ENCODE measurements around the gene MAN1A1.
A peak's percentile ranks its signal among the peaks of the same experiment; 100 is the strongest.

The MAN1A1 gene

GRCh38 chr6:119152187-119152586 is 197.4 kb downstream of the MAN1A1 start (continued):
- TF ChIP-seq KLF16 (tag by site-specific recombination; IDR thresholded peaks at IDR 0.05) (no peak), ZNF266 (tag by site-specific recombination; IDR thresholded peaks at IDR 0.05; ENCODE audit: low read depth) (no peak), ZNF658 (tag by site-specific recombination; IDR thresholded peaks at IDR 0.05) (no peak), ZNF223 (tag by site-specific recombination; IDR thresholded peaks at IDR 0.05) (no peak), ZNF302 (tag by site-specific recombination; IDR thresholded peaks at IDR 0.05; ENCODE audit: low read depth) (no peak), ZNF692 (tag by site-specific recombination; IDR thresholded peaks at IDR 0.05) (no peak), GLIS1 (tag by site-specific recombination; IDR thresholded peaks at IDR 0.05) (no peak), ZNF518A (tag by site-specific recombination; conservative IDR thresholded peaks at IDR 0.05; ENCODE audit: low read depth) (no peak), ZSCAN4 (tag by site-specific recombination; IDR thresholded peaks at IDR 0.05) (no peak), REPIN1 (tag by site-specific recombination; IDR thresholded peaks at IDR 0.05; ENCODE audit: low read depth) (no peak)

GRCh38 chr6:119148825-119149525 is 200.6 kb downstream of the MAN1A1 start:
- H3K27ac ChIP-seq (ENCODE audit: extremely low read depth, low read depth, low read length): no peak overlapping the region
- H3K4me3 ChIP-seq (ENCODE audit: low read depth, low read length): no peak overlapping the region
- TF ChIP-seq ZNF580 (tag by site-specific recombination; IDR thresholded peaks at IDR 0.05) (no peak), ZBTB20 (tag by site-specific recombination; IDR thresholded peaks at IDR 0.05) (0 out of 2 replicates have a peak, but pooled peaks have one; percentile 7)
- POLR2A ChIA-PET: interaction anchor here (1.3 kb wide), 1 partner anchor 202 kb away, joined by 5 read pairs; no protein-coding TSS in a partner anchor
- H3K9me3 ChIP-seq (ENCODE audit: control insufficient read depth, insufficient read depth, low read depth, low read length): no peaks in the 10 kb centered on the region
- no peaks in the 10 kb centered on the region for H3K36me3 ChIP-seq (ENCODE audit: control insufficient read depth in 2 of 2, insufficient read depth in 1 of 2, low read length in 2 of 2)
- H3K4me1 ChIP-seq (ENCODE audit: control insufficient read depth, insufficient read depth, low read length): no peaks in the 10 kb centered on the region
- CTCF ChIA-PET: interaction anchor here (0.6 to 3.4 kb wide), 47 partner anchors 8 to 1707 kb away, joined by 3 to 32 read pairs (median 4); no protein-coding TSS in a partner anchor

- H3K9me3 ChIP-seq (ENCODE audit: control insufficient read depth, insufficient read depth, low read depth, low read length): no peaks in the 10 kb centered on the region
- no peak overlapping the region for H3K4me3 ChIP-seq (ENCODE audit: low read depth, low read length)
- CTCF ChIA-PET: interaction anchor here (0.6 to 3.4 kb wide), 55 partner anchors 8 to 1708 kb away, joined by 3 to 32 read pairs (median 4); no protein-coding TSS in a partner anchor
- POLR2A ChIA-PET: interaction anchor here (1.3 kb wide), 1 partner anchor 202 kb away, joined by 5 read pairs; no protein-coding TSS in a partner anchor
- no peak for TF ChIP-seq ZNF114 (tag by site-specific recombination; IDR thresholded peaks at IDR 0.05)
- TF ChIP-seq ZNF362 (tag by site-specific recombination; IDR thresholded peaks at IDR 0.05): peak; percentile 60; the same call in 1 of the 2 replicates
- peak; percentile 56; the same call in 1 of the 2 replicates for TF ChIP-seq ZBTB20 (tag by site-specific recombination; IDR thresholded peaks at IDR 0.05)
- TF ChIP-seq ZNF16 (tag by site-specific recombination; IDR thresholded peaks at IDR 0.05; ENCODE audit: low read depth): no peak
- TF ChIP-seq ZBTB17 (tag by site-specific recombination; IDR thresholded peaks at IDR 0.05): peak; percentile 36; the same call in 1 of the 2 replicates
- peak; percentile 68; the same call in 1 of the 2 replicates for TF ChIP-seq CTCF (tag by site-specific recombination; IDR thresholded peaks at IDR 0.05)
- peak; percentile 63; the same call in 1 of the 2 replicates for TF ChIP-seq ZNF660 (tag by site-specific recombination; IDR thresholded peaks at IDR 0.05)
- peak; percentile 97 for TF ChIP-seq ZNF654 (tag by site-specific recombination; IDR thresholded peaks at IDR 0.05; ENCODE audit: low read depth)
- no peaks in the 10 kb centered on the region for H3K4me1 ChIP-seq (ENCODE audit: control insufficient read depth, insufficient read depth, low read length)
- H3K27ac ChIP-seq (ENCODE audit: extremely low read depth, low read depth, low read length): no peak overlapping the region
- no peaks in the 10 kb centered on the region for H3K36me3 ChIP-seq (ENCODE audit: control insufficient read depth in 2 of 2, insufficient read depth in 1 of 2, low read length in 2 of 2)
Measured at GRCh38 chr6:119148098-119148824, 201.3 kb downstream of the MAN1A1 start.

Measured in HEK293 (cell line).